Suppressor macrophage (primary cell): ENCODE data around the gene C9orf43.
"Not testable (repeated sequence)": the region's sequence is repeated elsewhere in the genome, so short reads cannot be mapped to it uniquely, and the experiment has no call there.

Experiments used
- DNase-seq, 4 experiments: peaks; one replicate each; pipeline ENCODE4 v3.0.0-alpha.2; 2020 to 2022

C9orf43 gene

DNA sequence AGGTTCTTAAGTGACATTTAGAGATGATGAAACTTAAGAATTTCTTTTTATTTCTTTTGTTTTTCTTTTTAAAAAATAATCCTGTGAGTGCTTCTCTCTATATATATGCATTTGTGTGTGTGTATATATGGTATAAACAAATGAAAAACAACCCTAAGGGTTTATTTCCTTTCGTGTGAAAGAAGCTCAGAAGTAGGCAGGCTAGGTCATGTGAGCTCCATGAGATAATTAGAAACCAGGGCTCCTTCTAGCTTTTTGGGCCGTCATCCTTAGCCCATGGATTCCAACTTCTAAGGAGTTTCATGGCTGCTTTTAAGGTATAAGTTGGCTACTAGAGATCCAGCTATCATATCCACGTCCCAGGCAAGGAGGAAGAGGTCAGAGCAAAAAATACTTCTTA is 11.2 kb downstream of the C9orf43 start:
- DNase-seq: no peak

DNA sequence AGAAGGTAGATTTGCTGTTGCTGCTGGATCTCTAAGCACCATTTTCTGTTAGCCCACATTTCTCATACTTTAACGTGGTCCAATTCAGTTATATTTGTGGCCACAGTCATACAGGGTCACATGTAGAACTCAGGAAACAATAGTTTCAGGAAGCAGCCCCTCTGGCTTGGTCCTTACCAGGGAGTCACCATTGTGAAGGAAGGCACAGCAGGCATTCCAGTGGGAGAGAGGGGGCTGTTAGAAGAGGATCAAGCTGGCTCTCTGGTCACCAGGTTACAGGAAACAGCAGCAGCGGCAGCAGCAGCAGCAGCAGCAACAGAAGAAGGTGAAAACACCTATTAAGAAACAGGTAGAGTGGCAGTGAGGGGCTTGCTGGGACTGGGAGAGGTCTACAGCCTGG is 14.5 kb downstream of the C9orf43 start:
- no peak for DNase-seq

DNA sequence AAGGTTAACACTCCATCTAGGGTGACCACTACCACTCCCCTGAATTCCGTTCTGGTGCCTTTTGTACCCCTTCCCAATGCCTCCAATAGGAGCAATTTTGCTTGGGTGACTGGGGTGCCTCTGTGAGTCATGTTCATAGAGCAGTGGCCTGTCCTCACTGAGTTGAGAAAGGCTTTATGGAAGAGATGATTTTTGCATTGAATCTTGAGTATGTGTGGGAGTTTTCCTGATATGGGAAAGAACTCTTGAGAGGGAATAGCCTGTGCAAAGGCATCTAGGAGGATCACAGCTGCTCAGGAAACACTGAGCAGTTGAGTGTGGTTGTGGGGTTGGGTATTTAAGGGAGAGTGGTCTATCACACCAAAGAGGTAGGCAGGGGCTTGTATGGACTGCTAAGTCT is 16.2 kb downstream of the C9orf43 start:
- DNase-seq: no peak

DNA sequence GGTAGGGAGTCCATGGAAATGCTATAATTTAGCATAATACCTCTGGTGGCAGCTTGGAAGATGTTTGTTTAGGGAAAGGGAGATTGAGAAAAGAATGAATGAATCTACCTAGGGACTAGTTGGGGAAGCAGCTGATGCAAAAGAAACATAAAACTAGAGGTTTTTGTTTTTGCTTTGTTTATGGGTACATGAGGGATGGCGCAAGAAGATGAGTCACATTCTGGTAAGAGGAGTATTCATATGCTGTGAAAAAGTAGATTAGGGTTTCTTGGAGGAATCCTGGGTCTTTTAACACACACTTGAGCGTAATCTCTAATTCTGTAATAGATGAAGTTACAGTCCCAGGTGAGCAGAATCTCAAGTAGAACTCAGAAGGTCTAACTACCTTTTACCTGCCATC is 17.1 kb downstream of the C9orf43 start:
- DNase-seq: peak; percentile 28 to 59 (median 47)

DNA sequence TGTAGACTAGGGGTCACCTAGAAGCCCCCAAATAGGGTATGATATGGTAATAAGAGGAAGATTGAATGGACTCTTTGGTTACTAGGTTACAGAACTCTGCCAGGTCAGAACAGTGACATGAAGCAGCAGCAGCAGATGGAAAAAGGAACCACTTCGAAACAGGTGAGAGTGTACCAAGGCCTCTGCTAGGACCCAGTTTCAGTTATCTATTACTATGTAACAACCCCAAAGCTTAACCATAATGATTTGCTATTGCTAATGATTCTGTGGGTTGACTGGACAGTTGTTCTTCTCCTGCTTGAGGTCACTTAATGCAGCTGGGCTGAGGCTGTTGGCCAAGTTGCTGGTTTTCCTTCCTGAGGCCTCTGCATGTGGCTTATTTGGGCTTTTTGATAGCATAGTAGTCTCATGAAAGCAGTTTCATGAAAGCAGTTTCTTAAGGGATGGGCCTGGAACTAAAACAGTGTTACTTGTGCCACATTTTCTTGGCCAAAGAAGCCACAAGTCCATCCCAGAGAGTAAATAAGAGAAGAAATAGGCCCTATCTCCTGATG is 17.6 kb downstream of the C9orf43 start:
- DNase-seq: no peak

DNA sequence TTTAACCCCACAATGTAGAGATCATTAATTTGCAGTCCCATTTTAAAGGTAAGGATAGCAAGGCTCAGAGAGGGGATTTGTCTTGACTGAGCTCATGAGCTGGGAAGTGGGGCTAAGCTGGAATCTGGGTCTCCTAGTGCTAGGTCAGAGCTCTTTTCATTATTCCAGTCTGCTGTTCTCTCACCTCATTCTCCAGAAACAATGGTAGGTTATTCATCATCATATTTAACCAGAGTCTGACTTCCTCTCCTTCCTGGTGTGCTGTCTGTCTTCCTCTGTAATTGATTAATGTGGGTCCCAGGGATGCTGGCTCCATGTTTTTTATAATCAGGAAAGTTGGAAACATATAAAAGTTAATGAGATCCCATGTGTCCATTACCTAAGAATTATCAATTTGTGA is 20.6 kb downstream of the C9orf43 start:
- DNase-seq: no peak

DNA sequence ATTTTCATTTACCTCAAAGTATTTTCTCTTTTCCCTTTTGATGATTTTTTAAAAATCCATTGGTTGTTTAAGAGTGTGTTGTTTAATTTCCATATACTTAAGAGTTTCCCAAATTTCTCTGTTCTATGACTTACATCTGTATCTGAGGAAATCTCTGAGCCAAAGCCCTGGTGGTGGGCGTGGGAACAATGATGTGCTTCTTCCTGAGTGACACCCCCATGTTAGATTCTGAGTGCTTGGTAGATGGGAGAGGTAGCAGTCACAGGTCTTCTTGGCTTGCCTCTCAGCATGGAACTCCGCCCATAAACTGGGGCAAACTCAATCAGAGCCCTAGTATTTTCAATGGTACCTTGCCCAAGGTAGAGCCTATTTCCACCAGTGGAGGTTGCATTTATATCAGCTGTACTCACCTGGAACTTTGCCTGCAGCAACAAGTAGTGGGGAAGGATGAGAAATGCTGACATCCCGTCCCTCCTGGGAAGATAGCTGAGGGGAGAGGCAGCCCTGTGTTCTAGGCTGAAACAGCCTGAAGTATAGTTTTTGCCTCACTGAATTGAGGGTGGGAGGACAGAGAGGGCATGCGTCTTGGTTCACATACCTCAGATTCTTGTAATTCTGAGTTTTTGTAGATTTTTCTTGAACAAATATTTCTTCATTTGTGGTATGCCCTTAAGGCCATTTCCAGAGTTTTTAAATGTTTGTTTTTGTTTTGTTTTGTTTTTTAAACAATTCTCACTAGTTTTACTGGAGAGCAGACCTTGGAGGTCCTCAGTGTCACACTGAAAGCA is 26.4 kb downstream of the C9orf43 start:
- DNase-seq: peak; percentile 36 to 70 (median 42)

DNA sequence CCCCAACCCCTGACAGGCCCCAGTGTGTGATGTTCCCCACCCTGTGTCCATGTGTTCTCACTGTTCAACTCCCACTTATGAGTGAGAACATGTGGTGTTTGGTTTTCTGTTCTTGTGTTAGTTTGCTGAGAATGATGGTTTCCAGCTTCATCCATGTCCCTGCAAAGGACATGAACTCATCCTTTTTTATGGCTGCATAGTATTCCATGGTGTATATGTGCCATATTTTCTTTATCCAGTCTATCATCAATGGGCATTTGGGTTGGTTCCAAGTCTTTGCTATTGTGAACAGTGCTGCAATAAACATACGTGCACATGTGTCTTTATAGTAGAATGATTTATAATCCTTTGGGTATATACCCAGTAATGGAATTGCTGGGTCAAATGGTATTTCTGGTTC is 27.2 kb downstream of the C9orf43 start:
- DNase-seq: not testable (repeated sequence)

DNA sequence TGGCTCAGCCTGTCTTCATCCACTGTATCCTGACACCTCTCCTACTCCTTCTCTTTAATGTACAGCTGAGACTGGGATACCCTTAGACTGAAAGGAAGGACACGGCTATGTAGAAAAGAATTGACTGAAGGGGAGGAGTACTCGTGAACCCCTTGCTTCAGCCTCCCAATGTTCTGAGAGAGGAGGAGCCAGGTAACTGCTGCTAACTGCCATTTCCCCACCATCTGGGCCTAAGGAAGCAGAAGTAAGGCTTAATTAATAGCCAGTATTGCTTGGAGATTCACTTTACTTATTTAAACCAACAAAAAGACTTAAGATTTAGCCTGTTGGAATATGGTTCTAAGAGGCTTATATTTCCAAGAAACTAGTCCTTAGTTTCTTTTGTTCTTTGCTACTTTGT is 34.2 kb downstream of the C9orf43 start:
- DNase-seq: no peak

DNA sequence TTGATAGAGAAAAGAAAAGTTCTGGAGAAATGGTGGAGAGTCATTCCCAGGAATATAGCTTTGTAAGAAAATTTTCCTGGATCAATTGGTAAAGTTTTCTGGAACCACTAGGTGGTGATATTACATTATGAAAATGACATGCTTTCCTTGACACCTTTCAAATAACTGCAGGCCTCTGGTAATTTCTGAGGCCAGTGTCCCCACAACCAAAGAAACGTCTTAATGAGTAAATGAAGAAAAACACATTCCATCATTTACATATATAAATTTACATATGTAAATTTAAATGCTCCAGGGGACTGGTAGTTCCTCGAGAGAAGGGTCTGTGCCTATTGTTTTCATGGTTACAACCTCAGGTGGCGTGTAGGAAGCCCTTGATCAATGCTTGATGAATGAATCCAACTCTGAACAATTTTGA is 35.8 kb downstream of the C9orf43 start:
- DNase-seq: peak; percentile 25 to 77 (median 48)

DNA sequence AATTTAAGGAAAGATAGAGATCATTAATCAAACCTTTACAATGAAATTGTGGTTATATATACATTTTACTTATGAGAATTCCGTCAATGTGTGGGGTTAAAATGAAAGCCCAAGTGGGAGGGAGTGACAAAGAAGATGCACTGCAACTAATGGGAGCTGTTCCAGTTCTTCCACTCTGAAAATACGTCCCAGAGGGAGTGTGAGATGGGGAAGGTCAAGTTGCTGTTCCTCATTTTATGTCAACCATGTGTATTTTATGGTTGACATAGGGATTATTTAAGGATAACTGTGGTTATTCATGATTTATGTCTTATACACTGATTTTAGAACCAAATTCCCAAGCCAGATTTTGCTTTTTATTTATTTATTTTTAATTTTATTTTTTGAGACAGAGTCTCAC is 38.8 kb downstream of the C9orf43 start:
- peak; percentile 32 to 59 (median 48) for DNase-seq

DNA sequence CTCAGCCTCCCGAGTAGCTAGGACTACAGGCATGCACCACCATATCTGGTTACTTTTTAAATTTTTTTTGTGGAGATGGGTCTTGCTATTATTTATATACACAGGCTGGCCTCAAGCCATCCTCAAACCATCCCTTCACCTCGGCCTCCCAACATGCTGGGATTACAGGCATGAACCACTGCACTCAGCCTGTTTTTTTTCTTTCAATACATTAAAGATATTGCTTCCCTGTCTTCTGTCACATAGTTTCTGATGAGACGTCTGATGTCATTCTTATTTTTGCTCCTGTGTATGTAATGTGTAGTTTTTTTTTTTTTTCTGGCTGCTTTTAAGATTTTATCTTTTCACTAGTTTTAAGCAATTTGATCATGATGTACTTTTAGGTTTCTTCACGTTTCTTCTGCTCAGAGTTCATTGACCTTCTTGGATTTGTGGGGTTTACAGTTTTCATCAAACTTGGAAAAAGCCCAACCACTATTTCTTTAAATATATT is 41.6 kb downstream of the C9orf43 start:
- no peak for DNase-seq

DNA sequence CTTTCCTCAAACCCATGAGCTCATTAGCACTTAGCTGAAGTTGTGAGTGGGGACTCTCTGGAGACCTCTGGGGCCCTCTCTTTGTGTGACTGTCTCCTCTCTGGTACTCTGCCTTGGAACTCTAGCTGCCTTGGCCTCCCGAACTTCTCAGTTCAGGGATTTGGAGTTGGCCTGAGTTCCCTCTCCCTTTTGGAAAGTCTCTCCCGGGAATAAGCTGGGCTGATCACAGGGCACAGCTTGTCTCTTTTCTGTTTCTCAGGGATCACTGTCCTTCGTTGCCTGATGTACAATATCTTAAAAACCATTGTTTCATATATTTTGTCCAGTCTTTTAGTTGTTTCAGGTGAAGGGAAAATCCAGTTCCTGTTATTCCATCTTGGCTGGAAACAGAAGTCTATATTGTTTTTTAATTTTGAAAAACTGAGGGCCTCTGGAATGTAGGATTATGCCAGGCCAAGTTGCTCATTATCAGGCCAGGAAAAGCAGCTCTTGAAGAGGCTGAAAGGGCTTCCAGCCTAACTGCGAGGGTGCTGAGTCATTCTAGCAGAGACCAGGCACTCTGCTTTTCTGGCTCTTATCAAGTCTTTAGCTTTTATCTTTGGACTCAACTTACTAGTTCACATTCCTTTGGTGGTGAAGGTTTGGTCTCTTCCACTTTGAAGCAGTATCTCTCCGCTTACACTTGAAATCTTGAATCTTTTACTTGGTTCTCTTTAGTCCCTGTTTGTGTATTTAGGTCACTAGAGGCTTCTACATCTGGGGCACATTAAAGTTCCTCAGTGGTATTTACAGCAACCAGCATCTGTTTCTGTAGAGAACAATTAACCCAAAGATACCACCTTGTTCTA is 44.6 kb downstream of the C9orf43 start:
- DNase-seq: peak in 3 of 4 experiments; percentile 11 to 30 (median 13)

DNA sequence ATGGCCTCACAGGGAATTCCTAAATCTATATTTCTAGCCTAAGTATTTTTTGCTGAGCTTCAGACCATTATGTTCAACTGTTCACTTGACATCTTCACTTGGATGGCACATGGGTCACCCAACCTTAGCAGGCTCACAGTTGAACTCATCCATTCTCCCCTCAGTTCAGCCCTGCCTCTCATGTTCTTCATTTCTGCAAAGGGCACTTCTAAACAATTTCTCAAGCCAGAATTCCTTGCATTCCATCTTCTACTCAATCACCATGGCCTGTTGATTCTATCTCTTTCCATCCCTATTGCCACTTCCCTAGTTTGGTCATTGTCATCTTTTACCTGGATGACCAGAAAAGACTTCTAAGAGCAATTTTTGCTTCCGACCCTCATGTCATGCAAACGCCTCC is 45.7 kb downstream of the C9orf43 start:
- DNase-seq: no peak

DNA sequence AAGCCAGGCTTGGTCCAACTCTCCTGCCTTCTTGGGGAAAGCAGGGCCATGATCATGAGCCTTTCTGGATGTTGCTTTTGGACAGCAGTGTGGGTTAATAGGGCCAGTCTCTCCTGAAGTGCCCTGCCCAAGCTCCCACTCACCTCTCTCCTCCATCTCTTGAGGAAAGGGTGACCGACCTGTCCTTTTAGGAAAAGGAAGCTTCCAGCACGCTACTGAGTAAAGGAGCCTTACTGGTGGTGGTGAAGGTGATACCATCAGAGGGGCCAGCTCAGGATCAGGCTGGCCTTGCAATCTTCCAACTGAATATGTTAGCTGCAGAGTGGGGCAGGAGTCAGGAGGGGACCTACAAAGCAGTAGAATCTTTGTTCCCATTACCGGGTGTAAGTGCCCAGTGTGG is 50.7 kb downstream of the C9orf43 start:
- DNase-seq: no peak

DNA sequence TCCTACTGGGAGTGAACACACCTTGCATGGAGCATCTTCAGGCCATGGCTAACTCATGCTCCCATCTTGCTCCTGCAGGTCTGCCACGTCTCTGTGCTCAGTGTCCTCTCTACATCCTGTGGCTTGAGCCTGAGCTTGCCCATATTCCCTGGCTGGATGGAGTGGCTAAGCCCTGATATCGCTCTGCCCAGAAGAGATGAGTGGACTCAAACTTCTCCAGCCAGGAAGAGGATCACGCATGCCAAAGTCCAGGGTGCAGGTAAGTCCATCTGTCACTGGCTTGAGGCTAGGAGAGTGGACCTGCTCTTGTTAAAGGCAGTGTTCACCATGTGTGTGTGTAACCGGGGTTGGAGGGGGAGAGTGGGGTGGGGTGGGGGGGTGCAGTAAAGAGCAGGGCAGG is 51.4 kb downstream of the C9orf43 start:
- DNase-seq: no peak

DNA sequence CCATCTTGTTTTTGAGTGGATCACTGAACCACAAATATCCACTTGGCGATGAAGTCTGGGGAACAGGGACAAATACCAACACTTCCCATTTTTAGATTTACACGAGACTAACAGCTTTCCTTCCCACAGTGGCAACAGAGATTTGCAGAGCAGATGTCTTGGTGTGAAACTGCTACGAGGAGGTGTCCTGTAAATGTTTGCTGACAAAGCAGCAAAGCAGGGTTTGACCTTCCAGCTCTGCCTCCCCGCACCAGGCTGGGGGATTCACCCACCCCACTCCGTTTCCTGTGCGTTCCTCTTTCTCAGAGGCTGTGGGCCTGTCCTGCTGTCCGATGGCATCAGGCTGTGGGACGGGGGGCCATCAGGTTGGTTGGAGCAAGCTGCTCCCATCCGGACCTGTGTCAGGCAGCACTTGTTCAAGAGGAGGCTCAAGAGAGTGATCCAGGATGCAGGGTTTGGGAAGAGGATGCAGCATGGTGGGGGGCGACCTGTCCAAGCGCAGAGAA is 52.3 kb downstream of the C9orf43 start:
- DNase-seq: peak in 1 of 4 experiments; percentile 21

DNA sequence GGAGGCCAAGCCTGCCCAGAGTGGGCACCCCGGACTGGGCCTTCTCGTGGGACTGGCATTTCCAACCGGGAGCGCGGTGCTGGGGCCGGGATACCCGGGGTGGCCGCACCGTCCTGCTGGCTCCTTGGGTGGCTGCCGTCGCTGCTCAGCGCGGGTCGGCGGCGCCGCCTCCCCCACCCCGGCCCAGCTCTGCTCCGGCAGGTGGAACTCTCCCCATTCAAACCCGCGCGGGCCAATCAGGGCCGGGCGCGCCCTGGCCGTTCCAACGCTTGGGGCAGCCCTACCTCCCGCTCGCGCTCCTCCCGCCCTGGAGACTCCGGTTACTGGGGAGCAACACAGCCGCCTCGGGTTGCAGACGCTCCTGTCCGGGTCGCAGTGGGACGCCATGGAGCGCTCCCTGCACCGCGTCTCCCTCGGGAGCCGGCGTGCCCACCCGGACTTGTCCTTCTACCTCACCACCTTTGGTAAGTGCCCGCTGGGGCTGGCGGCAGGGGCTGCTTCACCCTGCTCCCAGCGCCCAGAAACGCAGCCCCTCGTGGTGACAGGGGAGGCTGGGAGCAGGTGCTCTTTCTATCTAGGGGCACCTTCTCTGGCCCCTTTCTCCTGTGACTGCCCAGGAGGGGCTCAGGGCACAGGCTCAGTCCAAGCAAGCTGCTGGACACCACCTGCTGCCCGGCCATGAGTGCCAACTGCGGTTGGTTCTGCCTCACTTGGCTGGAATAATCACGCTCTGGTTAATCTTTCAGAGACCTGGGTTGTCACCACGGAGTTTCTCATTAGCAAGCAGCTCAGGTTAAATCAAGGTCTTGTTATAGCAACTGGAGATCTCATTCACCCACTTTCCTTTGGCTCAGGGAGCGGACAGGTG is 53.1 kb downstream of the C9orf43 start, which contains the start of gene RGS3:
Gene RGS3 (plus strand): TSS at position 310 of the 868 bp plus-strand sequence. CDS start 76 bp downstream, at position 386.
- no peak for DNase-seq

DNA sequence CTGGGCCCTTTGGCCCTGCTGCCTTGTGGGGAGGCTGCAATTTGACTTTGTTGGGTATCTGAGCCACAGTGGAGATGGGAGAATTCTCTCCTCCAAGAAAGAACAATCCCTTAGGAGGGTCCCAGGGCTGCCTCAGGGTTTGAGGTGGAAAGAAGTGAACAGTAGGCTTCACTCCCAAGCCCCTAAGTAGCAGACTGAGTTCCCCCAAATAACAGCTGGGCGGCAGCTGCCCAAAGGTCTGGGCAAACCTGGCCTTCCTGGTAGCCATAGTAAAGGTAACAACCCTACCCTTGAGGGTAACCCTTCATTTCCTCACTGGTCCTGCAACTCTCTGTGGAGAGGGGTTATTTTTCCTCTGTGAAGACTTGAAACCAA is 53.7 kb downstream of the C9orf43 start:
- no peak for DNase-seq

DNA sequence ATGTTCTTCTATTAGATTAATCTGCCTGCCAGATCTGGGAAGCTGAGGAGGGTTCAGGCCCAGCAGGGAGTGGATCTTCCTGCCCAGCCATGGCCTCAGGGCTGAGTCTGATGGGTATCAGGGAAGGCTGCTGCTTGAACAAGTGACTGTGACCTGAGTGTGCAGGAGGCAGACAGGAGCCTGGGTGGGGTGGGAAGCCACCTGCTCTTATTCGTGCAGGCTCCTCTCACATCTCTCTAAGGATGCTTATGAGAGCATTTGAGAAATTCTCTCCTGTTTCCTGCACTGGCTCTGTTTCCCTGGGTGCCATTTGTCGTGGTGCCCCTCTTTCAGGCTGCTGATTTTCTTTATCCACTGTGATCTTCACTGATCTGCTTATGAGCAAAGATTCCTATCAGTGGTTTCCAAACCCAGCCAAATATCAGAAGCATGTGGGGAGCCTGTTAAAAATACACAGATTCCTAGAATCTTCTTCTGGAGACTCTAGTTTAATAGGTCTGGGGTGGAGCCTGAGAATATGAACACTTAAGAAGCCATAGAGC is 55.1 kb downstream of the C9orf43 start:
- DNase-seq: no peak

DNA sequence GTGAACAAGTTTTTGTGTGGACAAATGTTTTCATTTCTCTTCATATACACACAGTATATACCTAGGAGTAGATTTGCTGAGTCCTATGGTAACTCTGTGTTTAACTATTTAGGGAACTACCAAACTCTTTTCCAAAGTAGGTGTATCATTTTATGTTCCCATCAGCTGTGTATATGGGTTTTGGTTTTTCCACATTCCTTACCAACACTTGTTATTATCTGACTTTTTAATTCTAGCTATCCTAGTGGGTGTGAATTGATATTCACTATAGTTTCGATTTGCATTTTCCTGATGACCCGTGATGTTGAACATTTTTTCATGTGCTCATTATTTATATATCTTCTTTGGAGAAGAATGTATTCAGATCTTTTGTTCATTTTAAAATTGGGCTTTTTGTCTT is 56.6 kb downstream of the C9orf43 start:
- DNase-seq: no peak
